ENCODE measurements around the gene SREK1.

GRCh38 chr5:66209350-66209749 lies 65.2 kb downstream of the SREK1 start:
- TF ChIP-seq CTCF (IDR thresholded peaks at IDR 0.05; ENCODE audit: insufficient read depth, low read depth, low read length) = no peak
- no peak for TF ChIP-seq EZH2 (IDR thresholded peaks at IDR 0.05; ENCODE audit: insufficient read depth, low read length)

All from astrocyte (in vitro differentiated cells and primary cell).